HepG2 (cell line): ENCODE measurements around the gene BSN. TPM values are rescaled to one million over a fixed set of nuclear protein-coding genes. Genes with fewer than 3 reads are reported as not detected.
A peak's percentile ranks its signal among the peaks of the same experiment; 100 is the strongest.

Source experiments
- CREBL2 ChIP-seq: sonication (generic); formaldehyde crosslinking; IDR thresholded peaks from 2 replicates; pipeline ENCODE4 v1.8.1; 2023; ENCODE audit warnings: missing genetic modification reagents, mild to moderate bottlenecking, borderline replicate concordance
- DMTF1 ChIP-seq: sonication (generic); formaldehyde crosslinking; IDR thresholded peaks from 2 replicates; pipeline ENCODE4 v1.4.0; 2020; ENCODE audit warnings: mild to moderate bottlenecking, missing genetic modification reagents
- DPF2 ChIP-seq: sonication (generic); formaldehyde crosslinking; IDR thresholded peaks from 2 replicates; pipeline ENCODE4 v1.4.0; 2020; ENCODE audit warnings: mild to moderate bottlenecking, low read depth, missing genetic modification reagents, borderline replicate concordance
- E2F1 ChIP-seq: sonication (generic); formaldehyde crosslinking; IDR thresholded peaks from 2 replicates; pipeline ENCODE4 v1.5.0; 2020; ENCODE audit warnings: missing genetic modification reagents
- IKZF5 ChIP-seq: IDR thresholded peaks from 2 replicates; pipeline ENCODE4 v1.6.1; 2018; ENCODE audit warnings: missing genetic modification reagents, mild to moderate bottlenecking, missing compliant biosample characterization
- KDM4B ChIP-seq: sonication (generic); formaldehyde crosslinking; IDR thresholded peaks from 2 replicates; pipeline ENCODE4 v1.4.0; 2020; ENCODE audit warnings: missing genetic modification reagents
- KLF12 ChIP-seq: sonication (generic); formaldehyde crosslinking; IDR thresholded peaks from 2 replicates; pipeline ENCODE4 v1.4.0; 2020; ENCODE audit warnings: missing genetic modification reagents, borderline replicate concordance
- LBX2 ChIP-seq: sonication (generic); formaldehyde crosslinking; IDR thresholded peaks from 2 replicates; pipeline ENCODE4 v1.5.0; 2020; ENCODE audit warnings: missing genetic modification reagents, mild to moderate bottlenecking, borderline replicate concordance
- MYNN ChIP-seq: sonication (generic); formaldehyde crosslinking; IDR thresholded peaks from 2 replicates; pipeline ENCODE4 v1.4.0; 2020; ENCODE audit warnings: mild to moderate bottlenecking, low read depth, missing genetic modification reagents
- RNF219 ChIP-seq: sonication (generic); formaldehyde crosslinking; IDR thresholded peaks from 2 replicates; pipeline ENCODE4 v1.5.0; 2020; ENCODE audit warnings: mild to moderate bottlenecking, missing genetic modification reagents
- THYN1 ChIP-seq: sonication (generic); formaldehyde crosslinking; IDR thresholded peaks from 2 replicates; pipeline ENCODE4 v1.8.1; 2023; ENCODE audit warnings: low read depth, mild to moderate bottlenecking, moderate library complexity, missing genetic modification reagents, borderline replicate concordance
- ZBTB38 ChIP-seq: sonication (generic); formaldehyde crosslinking; IDR thresholded peaks from 2 replicates; pipeline ENCODE4 v1.5.1; 2020; ENCODE audit warnings: mild to moderate bottlenecking, missing genetic modification reagents
- ZFP91 ChIP-seq: sonication (generic); formaldehyde crosslinking; IDR thresholded peaks from 2 replicates; pipeline ENCODE4 v1.9.0; 2022; ENCODE audit warnings: missing genetic modification reagents, mild to moderate bottlenecking, borderline replicate concordance
- ZHX1 ChIP-seq: sonication (generic); formaldehyde crosslinking; IDR thresholded peaks from 2 replicates; pipeline ENCODE4 v1.8.1; 2022; ENCODE audit warnings: low read depth, mild to moderate bottlenecking, missing genetic modification reagents
- polyA plus RNA-seq, 8 experiments: library from polyadenylated mRNA; depleted of rRNA in 3 of 8; stranded (reverse) in 7 of 8; unstranded in 1 of 8; fragments of >200 nt; fragmentation: Illumina TruSeq in 4 of 8; extraction: Trizol in 4 of 8; gene quantifications; 2 replicates each; pipeline versions ENCODE4 v1.2.1 to v1.2.3, GENCODE V29; 2011 to 2016; ENCODE audit warnings: low read depth in 4 of 8, missing spikeins in 1 of 8, mixed read lengths in 1 of 8; ENCODE audit not compliant: insufficient read depth in 1 of 8
- total RNA-seq, 5 experiments: library from RNA; depleted of rRNA; stranded (reverse); fragments of >200 nt; fragmentation: Illumina TruSeq; extraction: Trizol; gene quantifications; 2 replicates each; pipeline ENCODE4 v1.2.3, GENCODE V29; 2016; ENCODE audit warnings: low read depth in 1 of 5

BSN gene
- total and polyA plus RNA-seq, 2 of the 13 experiments (the other 11 are each of a cell fraction or from before 2014, with no cell fraction given) = 0.42 to 0.86 TPM

- TF ChIP-seq DMTF1 (CRISPR knock-in tag) (no peak), ZBTB38 (CRISPR knock-in tag) (no peak), DPF2 (CRISPR knock-in tag) (no peak), MYNN (no peak), CREBL2 (CRISPR knock-in tag) (peak; percentile 40; the same call in 1 of the 2 replicates), THYN1 (CRISPR knock-in tag) (0 out of 2 replicates have a peak, but pooled peaks have one; percentile 72), E2F1 (CRISPR knock-in tag) (peak; percentile 27; the same call in 1 of the 2 replicates), RNF219 (CRISPR knock-in tag) (no peak), KLF12 (CRISPR knock-in tag) (no peak; the same call in 1 of the 2 replicates), ZFP91 (peak; percentile 84), ZHX1 (CRISPR knock-in tag) (0 out of 2 replicates have a peak, but pooled peaks have one; percentile 16), KDM4B (peak; percentile 51; the same call in 1 of the 2 replicates), LBX2 (CRISPR knock-in tag) (0 out of 2 replicates have a peak, but pooled peaks have one; percentile 68), IKZF5 (CRISPR knock-in tag) (no peak)
Measured at GRCh38 chr3:49673715-49674496, 119.6 kb downstream of the BSN start, which contains the start of gene APEH (continued).
